ENCODE data around the gene UNK. TPM values are rescaled to one million over a fixed set of nuclear protein-coding genes. Genes with fewer than 3 reads are reported as not detected.

Gene UNK
- total and polyA plus RNA-seq, 9 of the 15 experiments (the other 6 are each of a cell fraction or from before 2014, with no cell fraction given) = 12.8 to 38.6 (median 24.8) TPM

GRCh38 chr17:75823257-75824041 is 38.8 kb downstream of the UNK start:
- FAIRE-seq (no peak), ATAC-seq (no peak), DNase-seq (ENCODE audit: extremely low read depth in 1 of 4, low spot score in 3 of 4) (no peak)
- 83% methylated on average over 18 of the region's 28 CpGs for WGBS (ENCODE audit: insufficient coverage, low coverage, missing lambda C conversion rate)
- in situ Hi-C loops (cut with MboI) = no loop called here
- peaks cover 78% of the 10 kb centered on the region; the same call in 2 of the 3 replicates for H3K36me3 ChIP-seq (ENCODE audit: control insufficient read depth, insufficient read depth, low read length)
- ChIA-PET POLR2A (interaction anchor here (0.5 to 8.0 kb wide), 8 partner anchors 8 to 417 kb away, joined by 3 to 121 read pairs (median 12); partner anchors contain the start of genes RNF157, UNK and WBP2), CTCF (ENCODE audit: low intra/inter-chr PET ratio) (no interaction called here)
- H3K9me1 ChIP-seq (ENCODE audit: control insufficient read depth, insufficient read depth, low read length) = no peaks in the 10 kb centered on the region
- H2AFZ ChIP-seq (ENCODE audit: low read depth, low read length) = no peak overlapping the region
- H4K20me1 ChIP-seq (replicated peaks; ENCODE audit: control insufficient read depth, insufficient read depth, low read length) = no peaks in the 10 kb centered on the region
- intact Hi-C loops (cut with micrococcal nuclease) = no loop called here
- peaks cover 0 to 42% of the 10 kb centered on the region in 2 experiments; a peak in 1 of 5 replicates for H3K4me1 ChIP-seq (replicated peaks in 1 of 2; ENCODE audit: control insufficient read depth in 2 of 2, insufficient read depth in 2 of 2, low read length in 2 of 2)
- no peak overlapping the region for H3K27ac ChIP-seq (ENCODE audit: extremely low read depth, low read depth, low read length)
- no peak overlapping the region for H3K4me2 ChIP-seq (ENCODE audit: insufficient read depth, low read length)
- H3K4me3 ChIP-seq = no peak overlapping the region
- BruUV-seq (replicated peaks) = no TSS peak
- peak overlapping the region in 1 of 2 experiments; percentile 2; a peak in 2 of 4 replicates for H3K9ac ChIP-seq (ENCODE audit: insufficient read depth in 1 of 2, low read depth in 2 of 2, low read length in 2 of 2)
- H3K27me3 ChIP-seq (ENCODE audit: control insufficient read depth in 2 of 2, insufficient read depth in 2 of 2, low read length in 2 of 2) = no peaks in the 10 kb centered on the region
- no peaks in the 10 kb centered on the region for H3K79me2 ChIP-seq (ENCODE audit: control insufficient read depth, insufficient read depth, low read length)
- H3K9me3 ChIP-seq (replicated peaks; ENCODE audit: control insufficient read depth, insufficient read depth, low read depth, low read length) = no peaks in the 10 kb centered on the region
- TF ChIP-seq TSHZ1 (CRISPR knock-in tag; IDR thresholded peaks at IDR 0.05) (no peak), POLR2B (IDR thresholded peaks at IDR 0.05; ENCODE audit: low read depth, partially characterized antibody) (peak; percentile 57), POLR2G (IDR thresholded peaks at IDR 0.05; ENCODE audit: low read depth, low read length) (peak; percentile 81), FIP1L1 (IDR thresholded peaks at IDR 0.05; ENCODE audit: low read depth, low read length, poor library complexity, severe bottlenecking) (peak; percentile 34), MAZ (CRISPR knock-in tag; conservative IDR thresholded peaks at IDR 0.05 in 1 of 2, IDR thresholded peaks at IDR 0.05 in 1 of 2) (no peak), ZNF436 (CRISPR knock-in tag; IDR thresholded peaks at IDR 0.05) (no peak), KDM5B (IDR thresholded peaks at IDR 0.05; ENCODE audit: insufficient replicate concordance, low read depth, low read length) (no peak), HDAC2 (IDR thresholded peaks at IDR 0.05) (no peak), POLR2A (conservative IDR thresholded peaks at IDR 0.05) (peak; percentile 32; the same call in 1 of the 2 replicates), ZNF561 (CRISPR knock-in tag; conservative IDR thresholded peaks at IDR 0.05) (0 out of 2 replicates have a peak, but pooled peaks have one; percentile 39), HMGN3 (IDR thresholded peaks at IDR 0.05; ENCODE audit: borderline replicate concordance, extremely low read depth, insufficient read length, low read depth, low read length) (peak; percentile 27), KLF13 (tag; IDR thresholded peaks at IDR 0.05; ENCODE audit: borderline replicate concordance, low read depth) (no peak), ZNF830 (CRISPR knock-in tag; IDR thresholded peaks at IDR 0.05) (0 out of 2 replicates have a peak, but pooled peaks have one; percentile 22), BCL6 (CRISPR knock-in tag; IDR thresholded peaks at IDR 0.05) (no peak), RBM22 (IDR thresholded peaks at IDR 0.05; ENCODE audit: low read depth, low read length, poor library complexity, severe bottlenecking) (peak; percentile 89), FOS (IDR thresholded peaks at IDR 0.05; ENCODE audit: extremely low read depth, insufficient read length) (no peak), CREB3 (tag; conservative IDR thresholded peaks at IDR 0.05; ENCODE audit: low read depth) (no peak), STAT5B (CRISPR knock-in tag; IDR thresholded peaks at IDR 0.05) (no peak)
